Measurements from ENCODE around the gene ZFYVE27. TPM values are rescaled to one million over a fixed set of nuclear protein-coding genes. Genes with fewer than 3 reads are reported as not detected.

The ZFYVE27 gene
- total RNA-seq, 6 experiments from 2014 or later = 9.2 to 19.3 (median 12.6) TPM

DNA sequence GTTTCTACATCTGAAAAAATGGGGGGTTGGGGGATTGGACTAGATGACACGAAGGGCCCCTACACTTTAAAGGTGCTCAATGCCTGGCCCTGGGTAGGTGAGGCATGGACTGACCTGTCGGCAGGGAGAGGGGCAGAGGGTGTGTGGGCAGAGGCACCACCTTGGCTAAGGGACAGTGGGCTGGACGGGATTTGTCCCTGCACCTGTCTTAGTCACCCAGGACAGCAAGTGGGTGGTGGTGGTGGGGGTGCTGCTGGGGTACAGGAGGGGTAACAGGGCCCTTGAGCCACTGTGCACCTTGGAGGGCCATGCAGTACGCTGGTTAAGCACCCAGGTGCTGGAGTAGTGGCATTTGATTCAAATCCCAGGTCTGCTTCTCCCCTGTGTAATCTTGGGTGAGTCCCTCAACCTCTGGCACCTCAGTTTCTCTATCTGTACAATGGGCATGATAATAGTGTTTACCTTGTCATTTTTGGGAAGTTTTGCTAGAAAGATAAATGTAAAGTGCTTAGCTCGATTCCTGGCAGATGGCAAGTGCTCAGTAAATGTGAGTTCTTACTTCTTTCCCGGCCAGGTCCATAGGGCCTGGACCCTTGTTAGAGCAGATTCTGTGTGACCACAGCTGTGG lies 53.0 kb downstream of the ZFYVE27 start:
- Histone ChIP-seq H3K27me3 (no peaks in the 10 kb centered on the region), H3K4me1 (no peaks in the 10 kb centered on the region), H3K36me3 (no peaks in the 10 kb centered on the region), H3K27ac (no peak overlapping the region), H3K4me3 (no peak overlapping the region), H3K9me3 (no peaks in the 10 kb centered on the region)
- ATAC-seq (no peak), DNase-seq (no peak)
- no peak for TF ChIP-seq POLR2A (IDR thresholded peaks at IDR 0.05)
- TF ChIP-seq, protein P1, sequence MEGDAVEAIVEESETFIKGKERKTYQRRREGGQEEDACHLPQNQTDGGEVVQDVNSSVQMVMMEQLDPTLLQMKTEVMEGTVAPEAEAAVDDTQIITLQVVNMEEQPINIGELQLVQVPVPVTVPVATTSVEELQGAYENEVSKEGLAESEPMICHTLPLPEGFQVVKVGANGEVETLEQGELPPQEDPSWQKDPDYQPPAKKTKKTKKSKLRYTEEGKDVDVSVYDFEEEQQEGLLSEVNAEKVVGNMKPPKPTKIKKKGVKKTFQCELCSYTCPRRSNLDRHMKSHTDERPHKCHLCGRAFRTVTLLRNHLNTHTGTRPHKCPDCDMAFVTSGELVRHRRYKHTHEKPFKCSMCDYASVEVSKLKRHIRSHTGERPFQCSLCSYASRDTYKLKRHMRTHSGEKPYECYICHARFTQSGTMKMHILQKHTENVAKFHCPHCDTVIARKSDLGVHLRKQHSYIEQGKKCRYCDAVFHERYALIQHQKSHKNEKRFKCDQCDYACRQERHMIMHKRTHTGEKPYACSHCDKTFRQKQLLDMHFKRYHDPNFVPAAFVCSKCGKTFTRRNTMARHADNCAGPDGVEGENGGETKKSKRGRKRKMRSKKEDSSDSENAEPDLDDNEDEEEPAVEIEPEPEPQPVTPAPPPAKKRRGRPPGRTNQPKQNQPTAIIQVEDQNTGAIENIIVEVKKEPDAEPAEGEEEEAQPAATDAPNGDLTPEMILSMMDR (IDR thresholded peaks at IDR 0.05) = no peak
- 45% methylated on average over 3 of the region's 6 CpGs for WGBS (ENCODE audit: insufficient coverage, low coverage, low lambda C conversion rate, missing lambda C conversion rate)
- intact Hi-C loops (cut with DNase I) = loop anchor here in 1 of 2 donors (5.0 kb wide), 1 partner anchor 77 kb away; no protein-coding TSS in a partner anchor

DNA sequence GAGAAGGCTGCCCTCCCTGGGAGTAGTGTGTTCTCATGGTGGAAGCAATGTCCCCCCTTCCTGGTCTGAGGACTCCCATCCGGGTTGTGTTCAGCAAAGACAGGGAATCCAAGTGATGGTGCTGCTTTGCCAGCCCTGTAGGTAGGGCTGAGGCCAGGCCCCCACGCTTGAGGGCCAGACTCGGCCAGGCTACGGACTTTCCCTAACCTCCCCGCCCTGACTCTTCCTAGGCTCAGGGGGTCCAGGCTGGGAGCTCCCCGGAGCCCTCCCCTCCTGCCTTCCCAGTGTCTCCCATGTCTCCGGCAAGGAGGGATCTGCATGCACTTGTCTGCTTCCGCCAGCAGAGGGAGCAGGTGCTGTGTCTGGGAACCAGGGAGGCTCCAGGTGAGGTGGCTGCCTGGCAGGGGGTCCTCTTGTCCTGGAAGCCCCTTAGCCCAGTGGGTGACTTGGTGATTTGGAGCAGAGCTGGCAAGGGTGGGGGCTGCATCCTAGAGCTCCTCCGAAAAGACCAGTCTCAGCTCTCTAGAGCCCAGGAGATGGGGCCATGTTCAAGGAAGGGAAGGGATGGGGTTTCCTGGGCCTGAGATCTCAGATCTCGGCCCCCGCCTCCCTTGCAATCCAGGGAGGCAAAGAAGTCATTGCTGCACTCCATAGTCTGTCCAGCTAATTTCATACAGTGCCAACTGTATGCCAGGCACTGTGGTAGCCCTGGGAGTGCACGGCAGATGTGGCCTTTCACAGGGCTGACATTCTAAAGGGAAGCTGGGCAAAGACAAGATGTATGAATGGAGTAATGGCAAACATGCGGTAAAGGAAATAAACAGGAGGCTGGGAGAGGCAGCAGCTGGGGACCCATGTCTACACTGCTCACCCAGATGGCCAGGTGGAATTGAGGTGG lies 55.1 kb downstream of the ZFYVE27 start:
- TF ChIP-seq, protein P1 (IDR thresholded peaks at IDR 0.05) = peak; percentile 81 to 91 (median 87)
- TF ChIP-seq POLR2A (IDR thresholded peaks at IDR 0.05) = no peak
- intact Hi-C loops (cut with DNase I) = loop anchor here in 1 of 2 donors (5.0 kb wide), 1 partner anchor 75 kb away; no protein-coding TSS in a partner anchor
- H3K36me3 ChIP-seq = no peaks in the 10 kb centered on the region
- 2% methylated on average over 6 of the region's 13 CpGs for WGBS (ENCODE audit: insufficient coverage, low coverage, low lambda C conversion rate, missing lambda C conversion rate)
- H3K4me1 ChIP-seq = no peaks in the 10 kb centered on the region
- DNase-seq (peak; percentile 71 to 75 (median 73)), ATAC-seq (peak; percentile 78 to 90 (median 85))
- H3K4me3 ChIP-seq = no peak overlapping the region
- no peaks in the 10 kb centered on the region for H3K9me3 ChIP-seq
- H3K27ac ChIP-seq = no peak overlapping the region
- no peaks in the 10 kb centered on the region for H3K27me3 ChIP-seq

DNA sequence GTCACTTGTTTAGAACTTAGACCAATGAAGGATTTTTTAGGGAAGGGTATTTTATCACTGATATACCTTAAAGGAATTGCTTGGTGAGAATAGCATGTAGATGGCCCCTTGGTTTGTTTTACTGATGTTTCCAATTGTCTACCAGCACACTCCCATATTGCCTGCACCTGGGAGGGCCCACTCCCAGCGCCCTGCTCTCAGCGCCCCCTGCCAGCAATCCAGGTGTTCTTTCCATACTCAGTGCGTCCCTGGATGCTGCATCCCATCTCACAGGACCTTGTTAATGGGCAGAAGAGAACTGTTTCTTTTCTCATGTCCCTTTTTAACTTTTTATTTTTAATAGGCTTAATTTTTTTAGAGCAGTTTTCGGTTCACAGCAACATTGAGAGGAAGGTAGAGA lies 59.0 kb downstream of the ZFYVE27 start:
- DNase-seq = no peak
- WGBS (ENCODE audit: insufficient coverage, low coverage, low lambda C conversion rate, missing lambda C conversion rate) = 55% methylated on average over 4 of the region's 4 CpGs
- Histone ChIP-seq H3K4me1 (no peaks in the 10 kb centered on the region), H3K4me3 (no peak overlapping the region), H3K27ac (no peak overlapping the region), H3K9me3 (no peaks in the 10 kb centered on the region), H3K27me3 (no peaks in the 10 kb centered on the region), H3K36me3 (no peaks in the 10 kb centered on the region)
- no peak for TF ChIP-seq POLR2A (IDR thresholded peaks at IDR 0.05)
- TF ChIP-seq, protein P1 (IDR thresholded peaks at IDR 0.05) = no peak
- intact Hi-C loops (cut with DNase I) = no loop called here
- no peak for ATAC-seq

DNA sequence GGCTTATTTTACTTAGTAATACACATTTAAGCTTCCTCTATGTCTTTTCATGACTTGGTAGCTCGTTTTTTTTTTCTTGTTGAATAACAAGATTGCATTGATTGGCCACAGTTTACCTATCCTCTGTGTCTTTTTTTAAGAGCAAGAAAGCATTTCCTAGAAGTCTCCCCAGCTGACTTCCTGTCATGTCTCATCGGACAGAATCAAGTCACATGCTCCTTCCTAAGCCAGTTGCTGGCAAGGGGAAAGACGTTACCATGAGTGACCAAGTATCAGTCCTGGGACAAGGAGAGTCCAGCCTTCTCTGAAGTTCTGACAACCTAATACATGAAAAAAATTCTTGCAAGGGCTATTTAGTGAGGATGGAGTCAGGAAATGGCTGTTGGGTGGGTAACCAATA lies 59.7 kb downstream of the ZFYVE27 start:
- no peak overlapping the region for H3K27ac ChIP-seq
- intact Hi-C loops (cut with DNase I) = no loop called here
- ATAC-seq = peak in 1 of 4 donors; percentile 13
- H3K9me3 ChIP-seq = no peaks in the 10 kb centered on the region
- H3K4me1 ChIP-seq = no peaks in the 10 kb centered on the region
- no peaks in the 10 kb centered on the region for H3K27me3 ChIP-seq
- TF ChIP-seq POLR2A (IDR thresholded peaks at IDR 0.05) = no peak
- WGBS (ENCODE audit: insufficient coverage, low coverage, low lambda C conversion rate, missing lambda C conversion rate) = 15% methylated on average over 3 of the region's 3 CpGs
- H3K36me3 ChIP-seq = no peaks in the 10 kb centered on the region
- H3K4me3 ChIP-seq = no peak overlapping the region
- no peak for DNase-seq
